H54 (cell line): ENCODE measurements around the gene GBP2.
A peak's percentile ranks its signal among the peaks of the same experiment; 100 is the strongest.
"Not testable (repeated sequence)": the region's sequence is repeated elsewhere in the genome, so short reads cannot be mapped to it uniquely, and the experiment has no call there.

ENCODE experiments used
- DNase-seq: peaks from one replicate; pipeline ENCODE4 v3.0.0; 2011; ENCODE audit warnings: low spot score, mixed read lengths; ENCODE audit not compliant: insufficient read length
- FAIRE-seq: peaks from 3 replicates; lab custom pipeline; 2011; peaks lifted over from hg19 to GRCh38; lab: Jason Lieb, UNC
- POLR2A ChIP-seq: IDR thresholded peaks from 2 replicates; pipeline ENCODE4 v1.6.1; 2011; ENCODE audit warnings: low read depth, mild to moderate bottlenecking, low read length

The GBP2 gene

DNA sequence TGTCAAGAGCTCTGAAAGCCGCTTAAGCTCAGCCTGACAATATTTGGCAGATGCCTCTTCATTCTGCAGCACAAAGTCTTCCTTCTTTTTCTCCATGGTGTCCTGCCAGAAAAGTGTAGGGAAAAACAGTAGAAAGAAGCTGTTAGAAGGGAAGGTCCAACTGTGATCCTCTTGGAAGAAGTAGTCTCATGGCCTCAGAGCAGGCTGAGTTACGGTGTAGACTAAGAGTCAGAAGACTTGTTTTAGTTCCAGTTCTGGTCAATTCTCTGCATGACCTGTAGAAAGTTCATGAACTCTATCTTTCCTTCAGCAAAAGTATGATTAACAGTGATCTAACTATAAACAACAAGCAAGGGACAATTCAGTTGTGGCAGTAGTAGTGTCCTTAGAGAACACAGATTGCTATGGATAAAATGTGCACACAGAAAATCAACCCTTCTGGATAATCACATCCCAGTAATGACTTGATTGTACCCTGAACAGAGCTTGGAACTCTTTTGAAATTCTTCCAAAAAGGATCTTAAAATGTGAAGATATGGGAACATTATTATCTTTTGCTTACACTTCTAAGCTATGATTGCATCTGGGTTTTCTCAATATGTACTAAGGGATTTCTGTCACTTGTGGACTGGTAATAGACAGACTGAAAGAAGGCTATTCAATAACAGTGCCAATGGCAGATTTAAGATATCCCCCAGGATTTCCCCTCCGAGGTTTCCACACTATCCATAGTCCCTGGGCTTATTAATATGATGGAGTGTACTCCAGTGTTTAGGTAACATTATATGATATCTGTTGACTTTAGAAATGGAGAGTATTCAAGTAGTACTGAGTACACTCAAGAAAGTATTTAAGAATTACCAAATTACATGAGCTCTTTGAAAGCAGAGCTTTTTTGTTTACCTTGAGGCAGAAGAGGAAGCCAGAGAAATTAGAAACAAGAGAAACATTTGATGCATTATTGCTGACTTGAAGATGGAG, 22.1 kb upstream of the GBP2 start:
- TF ChIP-seq POLR2A = no peak
- FAIRE-seq (no peak), DNase-seq (no peak)

DNA sequence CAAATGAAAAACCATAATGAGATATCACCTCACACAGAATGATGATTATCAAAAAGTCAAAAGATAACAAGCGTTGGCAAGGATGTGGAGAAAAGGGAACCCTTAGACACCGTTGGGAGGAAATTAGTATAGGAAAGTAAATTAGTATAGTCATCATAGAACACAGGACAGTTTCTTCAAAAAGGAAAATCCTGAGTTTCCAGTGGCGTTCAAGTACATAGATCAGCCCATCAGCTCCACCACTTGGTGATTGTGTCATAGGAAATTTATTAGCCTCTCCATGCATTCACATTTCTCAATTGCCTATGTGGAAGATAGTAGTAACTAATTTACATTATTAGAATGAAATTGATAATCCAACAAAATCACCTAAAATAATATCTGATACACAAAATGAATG, 20.8 kb upstream of the GBP2 start:
- FAIRE-seq (no peak), DNase-seq (no peak)
- TF ChIP-seq POLR2A = no peak

DNA sequence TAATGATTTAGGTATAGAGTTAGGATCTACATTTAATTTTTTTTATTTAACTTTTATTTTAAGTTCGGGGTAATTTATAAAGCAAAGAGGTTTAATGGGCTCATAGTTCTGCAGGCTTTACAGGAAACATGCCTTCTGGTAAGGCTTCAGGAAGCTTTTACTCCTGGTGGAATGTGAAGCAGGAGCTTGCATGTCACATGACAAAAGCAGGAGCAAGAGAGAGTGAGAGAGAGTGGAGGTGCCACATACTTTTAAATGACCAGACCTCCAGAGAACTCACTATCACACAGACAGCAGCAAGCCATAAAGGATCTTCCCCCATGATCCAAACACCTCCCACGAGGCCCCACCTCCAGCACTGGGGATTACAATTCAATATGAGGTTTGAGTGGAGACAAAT, 17.6 kb upstream of the GBP2 start:
- no peak for TF ChIP-seq POLR2A
- no peak for FAIRE-seq
- DNase-seq = no peak

DNA sequence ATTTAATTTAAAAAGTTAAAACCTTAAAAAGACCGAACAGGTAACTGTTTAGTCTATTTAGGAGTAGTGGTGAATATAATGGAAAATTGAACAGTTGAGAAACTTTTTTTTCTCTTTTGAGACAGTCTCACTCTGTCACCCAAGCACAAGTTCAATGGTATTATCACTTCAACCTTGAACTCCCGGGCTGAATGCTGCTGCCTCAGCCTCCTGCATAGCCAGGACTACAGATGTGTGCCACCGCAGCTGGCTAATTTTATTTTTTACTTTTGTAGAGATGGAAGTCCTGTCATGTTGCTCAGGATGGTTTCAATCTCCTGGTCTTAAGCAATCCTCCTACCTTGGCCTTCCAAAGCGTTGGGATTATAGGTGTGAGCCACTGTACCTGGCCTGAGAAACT, 16.2 kb upstream of the GBP2 start:
- TF ChIP-seq POLR2A = no peak
- no peak for DNase-seq
- no peak for FAIRE-seq

DNA sequence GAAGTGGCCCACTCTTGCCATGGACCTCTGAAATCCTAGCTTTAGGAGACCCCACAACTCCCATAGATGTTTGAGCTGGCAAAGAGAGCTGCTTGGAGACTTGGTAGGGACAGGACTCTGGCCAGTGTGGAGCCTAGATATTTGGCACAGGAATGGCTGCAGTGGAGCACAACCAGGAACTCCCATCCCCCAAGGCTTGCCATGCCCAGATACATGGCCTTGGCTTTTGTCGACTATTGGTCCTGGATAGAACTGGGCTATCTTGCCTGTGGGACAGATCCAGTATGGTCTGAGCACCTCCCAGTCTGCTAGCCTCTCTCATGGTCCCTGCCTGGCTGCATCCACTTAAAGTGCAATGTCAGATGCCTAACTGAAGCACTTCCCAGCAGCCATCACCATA, 7.8 kb upstream of the GBP2 start:
- DNase-seq (no peak), FAIRE-seq (no peak)
- no peak for TF ChIP-seq POLR2A

DNA sequence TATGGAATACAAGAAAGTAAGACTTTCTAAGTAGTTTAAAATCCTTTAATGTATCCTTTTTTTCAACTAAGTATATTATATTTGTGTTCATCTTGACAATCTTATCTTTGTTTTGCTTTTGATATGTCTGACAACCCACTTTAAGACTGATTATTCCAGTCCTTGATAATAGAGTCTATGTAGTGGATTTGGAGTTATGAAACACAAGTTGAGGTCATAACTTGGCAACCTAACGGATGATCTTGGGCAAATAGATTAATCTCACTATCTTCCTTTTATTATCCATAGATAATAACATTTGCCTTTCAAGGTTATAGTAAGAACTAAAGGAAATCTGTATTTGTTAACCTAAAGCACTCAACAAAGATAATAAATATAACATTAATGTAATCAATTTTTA, 4.8 kb upstream of the GBP2 start:
- no peak for TF ChIP-seq POLR2A
- DNase-seq = no peak
- FAIRE-seq = no peak

DNA sequence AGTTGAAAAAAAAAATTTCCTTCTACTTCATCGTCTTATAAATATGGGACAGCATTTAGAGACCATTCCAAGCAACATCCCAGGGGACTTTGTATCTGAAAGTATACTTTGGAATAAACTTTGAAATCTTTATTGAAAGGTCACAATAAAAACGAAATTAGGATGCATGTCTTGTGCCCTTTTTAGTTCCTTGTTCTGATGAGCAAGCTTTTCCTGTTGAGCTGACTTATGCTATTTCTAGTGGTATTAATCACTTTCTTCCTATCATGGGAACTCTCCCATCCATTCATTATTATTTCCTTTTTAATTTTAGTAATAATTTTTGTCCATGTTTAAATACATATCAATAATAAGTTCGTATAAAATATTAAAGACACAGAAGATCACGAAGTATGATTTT, 4.0 kb upstream of the GBP2 start:
- no peak for FAIRE-seq
- no peak for DNase-seq
- no peak for TF ChIP-seq POLR2A

DNA sequence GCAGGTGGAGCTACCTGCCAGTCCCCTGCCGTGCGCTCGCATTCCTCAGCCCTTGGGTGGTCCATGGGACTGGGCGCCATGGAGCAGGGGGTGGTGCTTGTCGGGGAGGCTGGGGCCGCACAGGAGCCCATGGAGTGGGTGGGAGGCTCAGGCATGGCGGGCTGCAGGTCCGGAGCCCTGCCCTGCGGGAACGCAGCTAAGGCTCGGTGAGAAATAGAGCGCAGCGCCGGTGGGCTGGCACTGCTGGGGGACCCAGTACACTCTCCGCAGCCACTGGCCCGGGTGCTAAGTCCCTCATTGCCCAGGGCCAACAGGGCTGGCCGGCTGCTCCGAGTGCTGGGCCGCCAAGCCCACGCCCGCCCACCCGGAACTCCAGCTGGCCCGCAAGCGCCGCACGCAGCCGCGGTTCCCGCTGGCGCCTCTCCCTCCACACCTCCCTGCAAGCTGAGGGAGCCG, 2.1 kb upstream of the GBP2 start:
- FAIRE-seq = not testable (repeated sequence)

DNA sequence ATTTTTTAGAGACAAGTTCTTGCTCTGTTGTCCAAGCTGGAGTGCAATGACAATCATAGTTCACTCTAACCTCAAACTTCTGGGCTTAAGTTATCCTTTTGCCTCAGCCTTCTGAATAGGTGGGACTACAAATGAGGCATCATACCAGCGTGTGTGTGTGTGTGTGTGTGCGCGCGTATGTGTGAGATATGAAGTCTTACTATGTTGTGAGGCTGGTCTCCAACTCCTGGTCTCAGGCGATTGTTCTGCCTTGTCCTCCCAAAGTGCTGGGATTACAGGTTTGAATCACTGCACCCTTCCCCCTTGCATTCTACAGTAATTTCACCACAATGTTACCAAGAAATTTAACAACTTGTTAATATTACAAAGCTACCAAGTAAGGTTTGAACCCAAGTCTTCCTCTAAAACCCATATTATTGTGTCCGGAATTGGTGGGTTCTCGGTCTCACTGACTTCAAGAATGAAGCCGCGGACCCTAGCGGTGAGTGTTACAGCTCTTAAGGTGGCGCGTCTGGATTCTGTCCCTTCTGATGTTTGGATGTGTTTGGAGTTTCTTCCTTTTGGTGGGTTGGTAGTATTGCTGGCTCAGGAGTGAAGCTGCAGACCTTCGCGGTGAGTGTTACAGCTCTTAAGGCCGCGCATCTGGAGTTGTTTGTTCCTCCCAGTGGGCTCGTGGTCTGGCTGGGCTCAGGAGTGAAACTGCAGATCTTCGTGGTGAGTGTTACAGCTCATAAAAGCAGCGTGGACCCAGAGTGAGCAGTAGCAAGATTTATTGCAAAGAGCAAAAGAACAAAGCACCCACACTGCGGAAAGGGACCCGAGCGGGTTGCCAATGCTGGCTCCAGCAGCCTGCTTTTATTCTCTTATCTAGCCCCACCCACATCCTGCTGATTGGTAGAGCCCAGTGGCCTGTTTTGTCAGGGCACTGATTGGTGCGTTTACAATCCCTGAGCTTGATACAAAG, 970 bp upstream of the GBP2 start:
- peak; percentile 57 for FAIRE-seq
- DNase-seq = not testable (repeated sequence)

More for the DNA sequence above, 2.1 kb upstream of the GBP2 start:
- not testable (repeated sequence) for DNase-seq

DNA sequence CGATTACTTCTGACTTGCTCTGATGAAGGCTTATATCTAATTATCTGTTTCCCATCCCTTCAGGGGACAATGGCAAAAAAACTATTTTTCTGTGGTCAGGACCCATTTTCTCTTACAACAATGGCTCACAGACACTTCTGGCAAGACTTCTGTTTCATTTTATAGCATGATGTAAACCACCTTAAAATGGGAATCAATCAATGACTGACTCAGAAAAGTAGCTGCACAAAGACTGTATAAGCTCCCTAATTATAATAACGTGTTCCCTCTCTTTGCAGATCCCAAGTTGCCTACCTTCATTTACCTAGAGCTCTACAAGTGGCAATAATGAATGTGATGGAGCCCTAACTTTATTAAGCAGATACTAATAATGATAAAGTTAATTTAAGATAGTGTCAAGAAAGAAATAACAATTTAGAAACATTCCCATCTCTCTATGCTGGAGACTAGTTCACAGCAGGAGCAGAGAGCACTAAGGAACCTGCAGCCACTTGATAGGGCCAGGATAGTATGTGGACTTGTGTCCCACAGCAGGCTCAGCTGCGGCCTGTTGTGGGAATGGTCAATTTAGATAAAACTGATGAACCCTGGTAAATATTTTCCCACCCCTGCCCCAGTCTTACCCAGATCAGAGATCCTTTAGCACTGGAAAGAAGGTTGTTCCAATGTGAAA, 538 bp downstream of the GBP2 start:
- FAIRE-seq (peak; percentile 30), DNase-seq (peak; percentile 9)
- no peak for TF ChIP-seq POLR2A

DNA sequence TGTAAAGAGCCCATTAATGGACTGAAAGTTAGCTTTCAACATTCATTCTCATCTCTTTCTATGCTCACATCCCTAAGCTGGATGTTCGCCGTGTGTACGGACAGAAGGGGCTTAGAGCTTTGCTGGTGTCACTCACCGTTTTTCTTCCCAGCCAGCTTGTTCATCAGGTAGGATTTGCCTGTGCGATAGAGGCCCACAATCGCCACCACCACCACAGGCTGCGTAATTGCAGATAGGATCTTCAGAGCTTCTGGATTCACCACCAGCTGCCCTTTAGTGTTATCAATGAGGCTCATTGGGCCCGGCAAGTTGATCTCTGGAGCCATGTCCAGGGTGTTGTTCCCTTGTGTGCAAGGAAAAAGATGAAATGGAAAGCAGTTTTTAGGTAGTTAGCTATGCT, 4.3 kb downstream of the GBP2 start:
- TF ChIP-seq POLR2A = no peak
- no peak for DNase-seq
- no peak for FAIRE-seq

DNA sequence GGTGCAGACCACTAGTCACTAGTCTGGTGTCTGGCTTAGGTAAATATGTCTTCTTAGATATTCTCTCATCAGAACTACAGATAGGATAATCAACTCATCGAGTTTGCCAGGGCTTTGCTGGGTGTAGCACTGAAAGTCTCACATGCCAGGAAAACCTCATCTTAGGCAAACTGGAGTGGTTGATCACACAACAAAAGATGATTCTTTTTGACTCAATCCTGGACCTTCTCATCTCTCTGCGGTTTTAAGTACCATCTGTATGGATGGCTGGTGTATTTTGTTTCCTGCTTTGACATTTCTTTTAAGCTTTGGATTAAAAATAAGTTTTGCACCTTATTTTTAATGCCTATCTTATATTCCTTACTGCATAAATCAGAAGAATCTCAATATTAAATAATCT, 11.3 kb downstream of the GBP2 start:
- DNase-seq (no peak), FAIRE-seq (no peak)
- no peak for TF ChIP-seq POLR2A

DNA sequence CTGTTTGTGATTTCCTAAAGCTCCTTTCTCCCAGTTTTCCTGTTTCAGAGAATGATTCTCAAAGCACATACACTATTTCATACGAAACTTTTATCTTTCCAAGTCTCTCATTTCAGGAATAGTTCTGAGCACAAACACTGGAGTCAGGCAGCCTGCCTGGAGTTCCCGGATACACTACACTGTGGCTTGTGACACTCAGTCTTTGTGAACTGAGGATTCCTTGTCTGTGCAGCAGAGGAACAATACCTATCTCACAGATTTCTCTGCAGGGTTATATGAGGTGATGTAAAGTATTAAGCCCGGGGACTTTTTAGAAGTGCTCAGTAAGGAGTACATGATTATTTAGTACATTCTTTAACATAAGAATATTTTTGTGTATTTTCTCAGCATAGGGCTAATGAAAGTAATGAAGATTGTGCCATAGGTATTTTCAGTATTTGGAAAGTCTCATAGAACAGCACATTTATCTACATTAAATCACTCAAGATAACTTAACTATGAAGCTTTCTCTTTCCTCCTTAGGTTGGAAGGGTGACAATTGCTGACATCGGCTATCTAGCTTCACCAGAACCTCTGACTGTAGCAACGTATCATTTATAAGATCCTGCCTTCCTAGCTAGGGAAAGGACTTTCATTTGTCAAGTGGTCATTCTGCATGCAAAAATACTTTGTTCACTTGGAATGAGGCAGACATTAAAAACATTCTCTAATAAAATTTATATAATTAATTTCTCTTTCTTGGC, 12.9 kb downstream of the GBP2 start:
- no peak for FAIRE-seq
- no peak for DNase-seq
- TF ChIP-seq POLR2A = no peak

DNA sequence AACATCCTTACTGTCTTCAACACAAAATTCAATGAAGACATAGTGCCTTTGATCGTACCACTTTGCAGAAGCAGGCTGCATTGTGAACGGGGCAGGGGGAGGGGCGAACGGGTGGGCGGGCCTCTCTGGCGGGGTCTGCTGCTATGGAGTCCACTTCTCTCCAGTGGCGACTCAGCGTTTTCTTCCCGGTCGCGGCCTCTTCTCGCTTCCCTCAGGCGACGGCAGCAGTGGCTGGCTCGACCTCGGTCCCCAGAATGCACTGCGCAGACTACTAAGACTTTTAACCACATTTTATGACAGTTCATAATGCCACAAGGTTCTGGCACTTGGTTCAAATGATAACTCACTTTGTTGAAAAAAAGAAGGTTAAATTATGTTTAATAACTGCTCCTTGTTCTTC, 21.2 kb downstream of the GBP2 start:
- FAIRE-seq (no peak), DNase-seq (no peak)
- no peak for TF ChIP-seq POLR2A
